Measurements from ENCODE around the gene FAM76B. TPM values are rescaled to one million over a fixed set of nuclear protein-coding genes. Genes with fewer than 3 reads are reported as not detected.

Gene FAM76B
- total RNA-seq, 4 donors from 2014 or later: 3.6 to 13.6 (median 8.9) TPM

GRCh38 chr11:95727111-95727510, 62.5 kb downstream of the FAM76B start:
- no peaks in the 10 kb centered on the region for H3K36me3 ChIP-seq
- TF ChIP-seq POLR2A (IDR thresholded peaks at IDR 0.05) (no peak), CTCF (IDR thresholded peaks at IDR 0.05 in 4 of 5, conservative IDR thresholded peaks at IDR 0.05 in 1 of 5) (no peak)
- in situ Hi-C loops (cut with MboI; ENCODE audit: low sequenced_read_pairs in 4 of 4) (no loop called here), intact Hi-C loops (cut with DNase I; ENCODE audit: low total_unique reads) (no loop called here)
- H3K4me1 ChIP-seq: peaks cover 6 to 11% of the 10 kb centered on the region in 2 donors
- H3K27me3 ChIP-seq: no peaks in the 10 kb centered on the region
- no peak overlapping the region for H3K27ac ChIP-seq
- no peak overlapping the region for H3K4me3 ChIP-seq
- ATAC-seq: no peak
- no peak for DNase-seq
- H3K9me3 ChIP-seq: no peaks in the 10 kb centered on the region

DNA sequence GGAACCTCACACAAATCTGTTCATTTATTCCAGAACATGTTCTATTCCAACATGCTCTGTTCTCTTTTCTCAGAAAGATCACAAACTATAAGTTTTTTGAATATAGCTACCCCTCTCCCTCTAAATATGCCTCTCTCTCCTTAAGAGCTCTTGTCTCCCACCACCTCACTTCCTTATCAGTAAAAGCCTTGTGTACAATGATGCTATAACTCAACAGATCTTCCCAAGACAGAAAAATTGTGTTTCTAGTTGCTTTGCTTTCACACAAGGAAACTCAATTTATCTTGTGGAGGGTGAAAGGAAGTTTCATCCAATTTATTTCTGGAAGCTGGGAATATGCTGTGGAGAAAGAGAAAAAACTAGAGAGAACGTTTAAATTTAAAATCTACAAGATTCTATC, 64.4 kb downstream of the FAM76B start:
- TF ChIP-seq POLR2A (IDR thresholded peaks at IDR 0.05): no peak
- no peak for TF ChIP-seq CTCF (IDR thresholded peaks at IDR 0.05 in 4 of 5, conservative IDR thresholded peaks at IDR 0.05 in 1 of 5)
- Histone ChIP-seq H3K4me1 (peaks cover 6 to 11% of the 10 kb centered on the region in 2 donors), H3K36me3 (no peaks in the 10 kb centered on the region), H3K4me3 (no peak overlapping the region), H3K9me3 (no peaks in the 10 kb centered on the region), H3K27me3 (no peaks in the 10 kb centered on the region), H3K27ac (no peak overlapping the region)
- DNase-seq (no peak), ATAC-seq (no peak)
- in situ Hi-C loops (cut with MboI; ENCODE audit: low sequenced_read_pairs in 4 of 4): no loop called here
- intact Hi-C loops (cut with DNase I; ENCODE audit: low total_unique reads): no loop called here

DNA sequence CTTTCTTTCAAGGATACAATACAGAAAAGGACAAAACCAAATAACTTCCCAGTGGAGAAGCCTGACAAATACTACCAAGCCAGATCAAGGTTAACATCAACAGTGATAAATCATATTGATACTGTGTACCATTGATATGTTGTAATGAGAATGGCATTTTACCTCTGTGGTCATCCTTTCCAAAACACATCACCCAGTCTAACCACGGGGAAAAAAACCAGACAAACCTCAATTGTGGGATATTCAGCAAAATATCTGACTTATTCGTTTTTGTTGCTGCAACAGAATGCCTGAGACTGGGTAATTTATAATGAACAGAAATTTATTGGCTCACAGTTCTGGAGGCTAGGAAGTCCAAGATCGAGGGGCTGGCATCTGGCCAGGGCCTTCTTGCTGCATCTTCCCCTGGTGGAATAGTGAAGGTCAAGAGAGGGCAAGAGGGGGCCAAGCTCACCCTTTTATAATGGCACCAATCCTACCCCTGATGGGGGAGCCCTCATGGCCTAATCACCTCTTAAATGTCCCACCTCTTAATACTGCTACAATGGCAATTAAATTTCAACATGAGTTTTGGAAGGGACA, 66.1 kb downstream of the FAM76B start:
- ATAC-seq: no peak

DNA sequence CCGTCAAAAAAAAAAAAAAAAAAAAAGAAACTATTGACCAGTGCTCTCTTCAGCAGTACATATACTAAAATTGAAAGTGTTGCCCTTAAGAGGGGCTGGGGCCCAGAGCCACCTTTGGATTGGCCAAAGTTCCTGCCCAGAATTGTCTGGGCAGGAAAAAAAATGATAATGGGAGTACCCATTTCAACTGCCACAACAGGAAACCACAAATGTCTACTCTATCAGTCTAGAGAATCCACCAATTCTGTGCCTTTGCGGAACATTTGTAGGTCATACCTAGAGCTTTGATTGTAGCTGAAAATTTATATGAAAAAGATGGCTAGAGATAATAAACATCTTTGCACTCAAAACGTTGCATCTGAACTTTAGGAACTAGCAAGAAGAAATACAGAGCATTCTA, 69.4 kb downstream of the FAM76B start:
- Histone ChIP-seq H3K4me3 (no peak overlapping the region), H3K27ac (no peak overlapping the region), H3K27me3 (no peaks in the 10 kb centered on the region), H3K9me3 (no peaks in the 10 kb centered on the region), H3K36me3 (no peaks in the 10 kb centered on the region), H3K4me1 (no peaks in the 10 kb centered on the region)
- intact Hi-C loops (cut with DNase I; ENCODE audit: low total_unique reads) (no loop called here), in situ Hi-C loops (cut with MboI; ENCODE audit: low sequenced_read_pairs in 4 of 4) (no loop called here)
- DNase-seq (no peak), ATAC-seq (no peak)
- no peak for TF ChIP-seq CTCF (IDR thresholded peaks at IDR 0.05 in 4 of 5, conservative IDR thresholded peaks at IDR 0.05 in 1 of 5)
- TF ChIP-seq POLR2A (IDR thresholded peaks at IDR 0.05): no peak

More for the DNA sequence above, 66.1 kb downstream of the FAM76B start:
- H3K27ac ChIP-seq: no peak overlapping the region
- in situ Hi-C loops (cut with MboI; ENCODE audit: low sequenced_read_pairs in 4 of 4) (no loop called here), intact Hi-C loops (cut with DNase I; ENCODE audit: low total_unique reads) (no loop called here)
- no peak for TF ChIP-seq POLR2A (IDR thresholded peaks at IDR 0.05)
- no peak for TF ChIP-seq CTCF (IDR thresholded peaks at IDR 0.05 in 4 of 5, conservative IDR thresholded peaks at IDR 0.05 in 1 of 5)
- no peak overlapping the region for H3K4me3 ChIP-seq
- no peaks in the 10 kb centered on the region for H3K36me3 ChIP-seq
- no peaks in the 10 kb centered on the region for H3K27me3 ChIP-seq
- no peak for DNase-seq
- H3K4me1 ChIP-seq: peaks cover 6 to 10% of the 10 kb centered on the region in 2 donors
- H3K9me3 ChIP-seq: no peaks in the 10 kb centered on the region

Other genes starting within 250 kb of the FAM76B start
- 10 to 100 TPM; 10.2 to 20.5 (median 16.9) TPM for gene CEP57, start 716 bp upstream of the FAM76B start, total RNA-seq
- gene MTMR2, start 134.3 kb upstream of the FAM76B start, total RNA-seq: 1 to 10 TPM; 4.0 to 5.3 (median 4.5) TPM

All from gastrocnemius medialis (tissue), 4 donors.